Right atrium auricular region (tissue), 2 donors: ENCODE measurements around the gene FERMT1. TPM values are rescaled to one million over a fixed set of nuclear protein-coding genes. Genes with fewer than 3 reads are reported as not detected.

Experiments
- DNase-seq: peaks from one replicate; pipeline ENCODE4 v3.0.0-alpha.2; 2019; ENCODE audit warnings: low spot score
- H3K27ac ChIP-seq, 2 donors: fragments of 200-600 bp; sonication (generic); 1 replicate in 1 of 2; 2 replicates in 1 of 2; pipeline ENCODE4 v1.5.1; 2016 to 2019
- H3K27me3 ChIP-seq, 2 donors: fragments of 200-600 bp; sonication (generic); one replicate each; pipeline versions ENCODE4 v1.5.1 to v1.6.0; 2017 to 2019
- H3K36me3 ChIP-seq: fragments of 200-600 bp; sonication (generic); one replicate; pipeline ENCODE4 v1.5.1; 2016
- H3K4me1 ChIP-seq, 2 donors: fragments of 200-600 bp; sonication (generic); one replicate each; pipeline versions ENCODE4 v1.5.1 to v1.6.0; 2017 to 2019
- H3K4me3 ChIP-seq, 2 donors: fragments of 200-600 bp; sonication (generic); 1 replicate in 1 of 2; 2 replicates in 1 of 2; pipeline ENCODE4 v1.5.1; 2017 to 2019; ENCODE audit warnings: mild to moderate bottlenecking in 1 of 2, moderate library complexity in 1 of 2
- H3K9me3 ChIP-seq, 2 donors: fragments of 200-600 bp; sonication (generic); one replicate each; pipeline ENCODE4 v1.5.1; 2019
- total RNA-seq, 2 donors: library from RNA; depleted of rRNA; stranded (reverse); fragments of >200 nt; gene quantifications; one replicate each; pipeline ENCODE4 v1.1.0, GENCODE V29; 2016
- TF ChIP-seq, protein P1 (sequence below), 2 donors: fragments of 200-600 bp; sonication (generic); IDR thresholded peaks; one replicate each; pipeline ENCODE4 v1.5.1; 2019; ENCODE audit warnings: antibody characterized with exemption in 2 of 2

FERMT1 gene
- total RNA-seq, 2 donors from 2014 or later, result 0.67 to 1.5 TPM

GRCh38 chr20:6028818-6029217 lies 94.0 kb downstream of the FERMT1 start:
- Histone ChIP-seq H3K27me3 (no peaks in the 10 kb centered on the region), H3K36me3 (peaks cover 34% of the 10 kb centered on the region), H3K27ac (no peak overlapping the region), H3K4me1 (peaks cover 0 to 42% of the 10 kb centered on the region in 2 donors), H3K9me3 (no peaks in the 10 kb centered on the region), H3K4me3 (no peak overlapping the region)
- TF ChIP-seq, protein P1, sequence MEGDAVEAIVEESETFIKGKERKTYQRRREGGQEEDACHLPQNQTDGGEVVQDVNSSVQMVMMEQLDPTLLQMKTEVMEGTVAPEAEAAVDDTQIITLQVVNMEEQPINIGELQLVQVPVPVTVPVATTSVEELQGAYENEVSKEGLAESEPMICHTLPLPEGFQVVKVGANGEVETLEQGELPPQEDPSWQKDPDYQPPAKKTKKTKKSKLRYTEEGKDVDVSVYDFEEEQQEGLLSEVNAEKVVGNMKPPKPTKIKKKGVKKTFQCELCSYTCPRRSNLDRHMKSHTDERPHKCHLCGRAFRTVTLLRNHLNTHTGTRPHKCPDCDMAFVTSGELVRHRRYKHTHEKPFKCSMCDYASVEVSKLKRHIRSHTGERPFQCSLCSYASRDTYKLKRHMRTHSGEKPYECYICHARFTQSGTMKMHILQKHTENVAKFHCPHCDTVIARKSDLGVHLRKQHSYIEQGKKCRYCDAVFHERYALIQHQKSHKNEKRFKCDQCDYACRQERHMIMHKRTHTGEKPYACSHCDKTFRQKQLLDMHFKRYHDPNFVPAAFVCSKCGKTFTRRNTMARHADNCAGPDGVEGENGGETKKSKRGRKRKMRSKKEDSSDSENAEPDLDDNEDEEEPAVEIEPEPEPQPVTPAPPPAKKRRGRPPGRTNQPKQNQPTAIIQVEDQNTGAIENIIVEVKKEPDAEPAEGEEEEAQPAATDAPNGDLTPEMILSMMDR (IDR thresholded peaks at IDR 0.05), result no peak
- DNase-seq, result no peak

- Histone ChIP-seq H3K36me3 (peaks cover 35% of the 10 kb centered on the region), H3K9me3 (no peaks in the 10 kb centered on the region), H3K4me3 (no peak overlapping the region), H3K4me1 (peaks cover 0 to 25% of the 10 kb centered on the region in 2 donors), H3K27ac (no peak overlapping the region), H3K27me3 (no peaks in the 10 kb centered on the region)
- TF ChIP-seq, protein P1 (IDR thresholded peaks at IDR 0.05), result no peak
- DNase-seq, result no peak
Observed at GRCh38 chr20:6026051-6026450, 96.8 kb downstream of the FERMT1 start.

Other genes starting within 250 kb of the FERMT1 start
- gene CHGB, start 211.5 kb downstream of the FERMT1 start, total RNA-seq, result 100 to 1,000 TPM in 1 of 2 donors, 10 to 100 TPM in 1; 70.5 to 118 TPM
- 10 to 100 TPM; 11.6 to 13.1 TPM for gene TRMT6, start 172.5 kb downstream of the FERMT1 start, total RNA-seq
- 1 to 10 TPM; 4.0 to 4.2 TPM for gene MCM8, start 172.4 kb downstream of the FERMT1 start, total RNA-seq
- gene CRLS1, start 116.9 kb downstream of the FERMT1 start, total RNA-seq, result 10 to 100 TPM; 49.4 to 67.9 TPM
- gene LRRN4, start 69.0 kb downstream of the FERMT1 start, total RNA-seq, result 10 to 100 TPM; 15.0 to 36.7 TPM